ENCODE measurements around the gene NRSN2.

- TF ChIP-seq CTCF (IDR thresholded peaks at IDR 0.05) = no peak
- no peak for TF ChIP-seq POLR2A (IDR thresholded peaks at IDR 0.05)
Measured at GRCh38 chr20:343107-343506, 3.8 kb upstream of the NRSN2 start.
